NB4 (cell line): ENCODE measurements around the gene CYP46A1.

ENCODE experiments used
- CTCF ChIP-seq: IDR thresholded peaks from one replicate; pipeline ENCODE4 v1.5.1; 2012; ENCODE audit warnings: low read depth, low read length
- MAX ChIP-seq: IDR thresholded peaks from 2 replicates; pipeline ENCODE4 v1.6.1; 2011; ENCODE audit warnings: low read depth, low read length

GRCh38 chr14:99658218-99658845 is 25.8 kb upstream of the CYP46A1 start:
- TF ChIP-seq CTCF (no peak), MAX (no peak)
